NB4 (cell line): ENCODE results near the gene RIT2.

Source experiments
- POLR2A ChIP-seq: IDR thresholded peaks from 2 replicates; pipeline ENCODE4 v1.6.1; 2011; ENCODE audit warnings: mild to moderate bottlenecking; ENCODE audit not compliant: insufficient read length; ENCODE audit errors: extremely low read depth
- TF ChIP-seq, protein P1 (sequence below): IDR thresholded peaks from one replicate; pipeline ENCODE4 v1.5.1; 2012; ENCODE audit warnings: low read depth, low read length

DNA sequence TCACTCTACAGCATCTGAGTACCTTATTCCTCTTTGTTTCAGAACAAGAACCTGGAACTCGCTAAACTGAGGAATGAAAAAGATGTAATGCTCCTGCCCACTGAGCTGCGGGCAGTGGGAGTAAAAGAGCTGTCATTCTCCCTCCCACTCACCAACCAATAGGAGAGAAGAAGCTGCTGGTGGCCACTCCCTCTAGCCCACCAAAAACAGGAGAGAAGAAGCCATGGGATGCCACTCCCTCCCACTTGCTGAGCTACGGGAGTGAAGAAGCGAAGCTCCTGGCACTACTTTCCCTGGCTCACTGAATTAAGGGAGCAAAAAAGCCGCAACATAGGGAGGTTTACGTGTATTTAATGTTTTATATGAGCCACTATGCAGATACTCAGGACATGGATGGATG lies 53.7 kb downstream of the RIT2 start:
- TF ChIP-seq, protein P1, sequence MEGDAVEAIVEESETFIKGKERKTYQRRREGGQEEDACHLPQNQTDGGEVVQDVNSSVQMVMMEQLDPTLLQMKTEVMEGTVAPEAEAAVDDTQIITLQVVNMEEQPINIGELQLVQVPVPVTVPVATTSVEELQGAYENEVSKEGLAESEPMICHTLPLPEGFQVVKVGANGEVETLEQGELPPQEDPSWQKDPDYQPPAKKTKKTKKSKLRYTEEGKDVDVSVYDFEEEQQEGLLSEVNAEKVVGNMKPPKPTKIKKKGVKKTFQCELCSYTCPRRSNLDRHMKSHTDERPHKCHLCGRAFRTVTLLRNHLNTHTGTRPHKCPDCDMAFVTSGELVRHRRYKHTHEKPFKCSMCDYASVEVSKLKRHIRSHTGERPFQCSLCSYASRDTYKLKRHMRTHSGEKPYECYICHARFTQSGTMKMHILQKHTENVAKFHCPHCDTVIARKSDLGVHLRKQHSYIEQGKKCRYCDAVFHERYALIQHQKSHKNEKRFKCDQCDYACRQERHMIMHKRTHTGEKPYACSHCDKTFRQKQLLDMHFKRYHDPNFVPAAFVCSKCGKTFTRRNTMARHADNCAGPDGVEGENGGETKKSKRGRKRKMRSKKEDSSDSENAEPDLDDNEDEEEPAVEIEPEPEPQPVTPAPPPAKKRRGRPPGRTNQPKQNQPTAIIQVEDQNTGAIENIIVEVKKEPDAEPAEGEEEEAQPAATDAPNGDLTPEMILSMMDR: no peak
- TF ChIP-seq POLR2A: no peak
